Fibroblast of lung (primary cell): ENCODE results near the gene TRMT61A. TPM values are rescaled to one million over a fixed set of nuclear protein-coding genes. Genes with fewer than 3 reads are reported as not detected.
A peak's percentile ranks its signal among the peaks of the same experiment; 100 is the strongest.
"Not testable (repeated sequence)": the region's sequence is repeated elsewhere in the genome, so short reads cannot be mapped to it uniquely, and the experiment has no call there.

Source experiments
- DNase-seq, 2 donors: peaks; one replicate each; pipeline versions ENCODE4 v3.0.0 to v3.0.0-alpha.2; 2010; ENCODE audit warnings: low read depth in 2 of 2
- H2AFZ ChIP-seq: 2 replicates; pipeline ENCODE4 v1.5.1; 2012; ENCODE audit warnings: low read length, control low read depth, inconsistent platforms
- H3K27ac ChIP-seq: 2 replicates; pipeline ENCODE4 v1.5.1; 2011; ENCODE audit warnings: low read length, control low read depth; ENCODE audit not compliant: insufficient read depth
- H3K27me3 ChIP-seq: 2 replicates; pipeline ENCODE4 v1.5.1; 2011; ENCODE audit warnings: mild to moderate bottlenecking, low read length; ENCODE audit not compliant: control insufficient read depth, insufficient read depth
- H3K36me3 ChIP-seq: 2 replicates; pipeline ENCODE4 v1.5.1; 2011; ENCODE audit warnings: low read length; ENCODE audit not compliant: control insufficient read depth, insufficient read depth
- H3K4me1 ChIP-seq: 2 replicates; pipeline ENCODE4 v1.5.1; 2011; ENCODE audit warnings: low read length; ENCODE audit not compliant: control insufficient read depth, insufficient read depth; ENCODE audit errors: extremely low read depth
- H3K4me2 ChIP-seq: 2 replicates; pipeline ENCODE4 v1.5.1; 2011; ENCODE audit warnings: low read length, control low read depth; ENCODE audit not compliant: insufficient read depth; ENCODE audit errors: extremely low read depth
- H3K4me3 ChIP-seq, 4 experiments: fragments of 200-600 bp in 1 of 4; sonication (generic) in 1 of 4; replicated peaks in 1 of 4; 2 replicates each; pipeline ENCODE4 v1.5.1; 2011 to 2016; ENCODE audit warnings: low read length in 4 of 4, low read depth in 3 of 4, mild to moderate bottlenecking in 3 of 4, control low read depth in 2 of 4, inconsistent platforms in 1 of 4, mixed read lengths in 1 of 4; ENCODE audit not compliant: insufficient read depth in 1 of 4; ENCODE audit errors: control extremely low read depth in 1 of 4
- H3K79me2 ChIP-seq: 2 replicates; pipeline ENCODE4 v1.5.1; 2012; ENCODE audit warnings: mild to moderate bottlenecking, low read length, inconsistent platforms; ENCODE audit not compliant: control insufficient read depth, insufficient read depth
- H3K9ac ChIP-seq: 2 replicates; pipeline ENCODE4 v1.5.1; 2011; ENCODE audit warnings: mild to moderate bottlenecking, low read length, control low read depth; ENCODE audit not compliant: insufficient read depth
- H3K9me3 ChIP-seq: 2 replicates; pipeline ENCODE4 v1.5.1; 2012; ENCODE audit warnings: low read depth, low read length; ENCODE audit not compliant: control insufficient read depth, insufficient read depth
- H4K20me1 ChIP-seq: 2 replicates; pipeline ENCODE4 v1.5.1; 2011; ENCODE audit warnings: low read length; ENCODE audit not compliant: control insufficient read depth, insufficient read depth; ENCODE audit errors: extremely low read depth
- CTCF ChIP-seq, 2 donors: IDR thresholded peaks in 1 of 2; conservative IDR thresholded peaks in 1 of 2; 1 replicate in 1 of 2; 2 replicates in 1 of 2; pipeline ENCODE4 v1.5.1; 2011 to 2012; ENCODE audit warnings: low read length in 2 of 2, control low read depth in 1 of 2, inconsistent platforms in 1 of 2, low read depth in 1 of 2, mild to moderate bottlenecking in 1 of 2
- EZH2 ChIP-seq: IDR thresholded peaks from 2 replicates; pipeline ENCODE4 v1.5.1; 2012; ENCODE audit warnings: low read length, control low read depth, mild to moderate bottlenecking; ENCODE audit errors: missing control alignments
- polyA plus RNA-seq, 2 donors: library from polyadenylated mRNA; depleted of rRNA in 1 of 2; stranded (reverse) in 1 of 2; unstranded in 1 of 2; fragments of >200 nt; gene quantifications; 2 replicates each; pipeline ENCODE4 v1.2.1, GENCODE V29; 2011 to 2012; ENCODE audit warnings: missing spikeins in 1 of 2
- total RNA-seq: library from RNA; depleted of rRNA; stranded (reverse); fragments of >200 nt; gene quantifications from 2 replicates; pipeline ENCODE4 v1.2.1, GENCODE V29; 2014

Gene TRMT61A
- total and polyA plus RNA-seq, 2 donors (not counting 1 experiment from before 2014, with no cell fraction given): 4.2 to 10.6 TPM

- H2AFZ ChIP-seq: no peak overlapping the region
- H3K36me3 ChIP-seq: peaks cover 12% of the 10 kb centered on the region
- H3K4me2 ChIP-seq: no peak overlapping the region
- no peak overlapping the region for H3K27ac ChIP-seq
- H3K79me2 ChIP-seq: no peaks in the 10 kb centered on the region
- no peak overlapping the region for H3K4me3 ChIP-seq
- H3K27me3 ChIP-seq: no peaks in the 10 kb centered on the region
- no peak overlapping the region for H3K9ac ChIP-seq
- TF ChIP-seq CTCF (conservative IDR thresholded peaks at IDR 0.05 in 1 of 2, IDR thresholded peaks at IDR 0.05 in 1 of 2; ENCODE audit: low read depth in 1 of 2, low read length in 2 of 2) (no peak), EZH2 (no peak)
- H3K9me3 ChIP-seq: no peaks in the 10 kb centered on the region
- H4K20me1 ChIP-seq: no peaks in the 10 kb centered on the region
- no peak for DNase-seq
- peaks cover 5% of the 10 kb centered on the region for H3K4me1 ChIP-seq
These were observed 18.0 kb upstream of the TRMT61A start for GRCh38 chr14:103510724-103511693.

GRCh38 chr14:103512180-103512579 lies 16.8 kb upstream of the TRMT61A start:
- not testable (repeated sequence) for H3K27me3 ChIP-seq, H3K79me2 ChIP-seq, H3K4me2 ChIP-seq, H2AFZ ChIP-seq, DNase-seq, H4K20me1 ChIP-seq, H3K4me1 ChIP-seq, H3K4me3 ChIP-seq, H3K9me3 ChIP-seq, H3K9ac ChIP-seq
- H3K27ac ChIP-seq: peak overlapping the region; percentile 29
- peaks cover 12% of the 10 kb centered on the region for H3K36me3 ChIP-seq

GRCh38 chr14:103512701-103513611 lies 16.0 kb upstream of the TRMT61A start:
- no peak overlapping the region for H2AFZ ChIP-seq
- no peaks in the 10 kb centered on the region for H3K9me3 ChIP-seq
- no peaks in the 10 kb centered on the region for H3K79me2 ChIP-seq
- no peak overlapping the region for H3K4me3 ChIP-seq
- no peaks in the 10 kb centered on the region for H4K20me1 ChIP-seq
- peaks cover 10% of the 10 kb centered on the region for H3K36me3 ChIP-seq
- H3K27me3 ChIP-seq: no peaks in the 10 kb centered on the region
- peaks cover 5% of the 10 kb centered on the region for H3K4me1 ChIP-seq
- H3K4me2 ChIP-seq: no peak overlapping the region
- peak overlapping the region; percentile 8 for H3K9ac ChIP-seq
- DNase-seq: peak; percentile 57 to 84
- no peak for TF ChIP-seq CTCF (conservative IDR thresholded peaks at IDR 0.05 in 1 of 2, IDR thresholded peaks at IDR 0.05 in 1 of 2; ENCODE audit: low read depth in 1 of 2, low read length in 2 of 2)
- TF ChIP-seq EZH2: no peak
- peak overlapping the region; percentile 29 for H3K27ac ChIP-seq
